Stimulated activated CD4-positive, alpha-beta T cell treated with anti-CD3 and anti-CD28 coated beads, Interleukin-15, amount 100 ng/mL, for 48 hours (primary cell): ENCODE data around the gene HES2.
"Not testable (repeated sequence)": the region's sequence is repeated elsewhere in the genome, so short reads cannot be mapped to it uniquely, and the experiment has no call there.

Experiments
- DNase-seq, 2 donors: peaks; one replicate each; pipeline ENCODE4 v3.0.0-alpha.2; 2020; ENCODE audit warnings: low read depth in 2 of 2

The HES2 gene

GRCh38 chr1:6418668-6419396, 887 bp downstream of the HES2 start:
- DNase-seq: no peak

DNA sequence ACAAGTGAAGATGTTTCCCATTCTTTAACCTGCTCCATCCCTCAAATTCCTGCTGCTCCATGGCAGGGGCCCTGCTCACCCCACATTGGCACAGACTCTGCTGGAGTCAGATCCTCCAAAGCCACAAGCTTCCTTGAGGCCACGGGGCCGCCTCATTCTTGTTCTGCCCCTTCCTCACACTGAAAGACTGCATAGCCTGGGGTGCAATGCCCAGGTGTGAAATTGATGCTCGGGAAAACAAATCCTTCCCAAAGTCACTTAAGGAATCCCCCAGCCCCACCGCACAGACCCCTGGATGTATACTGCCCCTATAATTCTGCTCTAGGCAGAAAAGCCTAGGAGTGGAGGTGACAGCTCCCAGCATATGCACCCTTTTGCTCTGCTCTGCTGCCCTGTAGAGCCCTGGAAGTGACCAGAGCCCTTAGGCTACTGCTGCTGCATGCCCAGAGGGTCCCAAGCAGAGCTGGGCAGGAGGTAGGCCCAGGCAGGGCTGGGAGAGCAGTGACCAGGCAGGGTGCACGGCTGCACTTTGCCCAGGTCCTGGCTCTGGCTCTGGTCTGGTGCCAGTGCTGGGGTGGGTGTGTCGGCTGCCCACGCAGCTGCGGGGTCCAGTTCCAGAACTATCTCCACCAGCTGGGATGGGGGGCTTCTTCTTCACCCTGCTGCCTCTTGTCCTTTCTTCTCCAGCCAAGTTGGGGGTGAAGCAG, 1.6 kb downstream of the HES2 start:
- DNase-seq: no peak

- DNase-seq: no peak
These were observed 2.8 kb downstream of the HES2 start for GRCh38 chr1:6416906-6417305.

DNA sequence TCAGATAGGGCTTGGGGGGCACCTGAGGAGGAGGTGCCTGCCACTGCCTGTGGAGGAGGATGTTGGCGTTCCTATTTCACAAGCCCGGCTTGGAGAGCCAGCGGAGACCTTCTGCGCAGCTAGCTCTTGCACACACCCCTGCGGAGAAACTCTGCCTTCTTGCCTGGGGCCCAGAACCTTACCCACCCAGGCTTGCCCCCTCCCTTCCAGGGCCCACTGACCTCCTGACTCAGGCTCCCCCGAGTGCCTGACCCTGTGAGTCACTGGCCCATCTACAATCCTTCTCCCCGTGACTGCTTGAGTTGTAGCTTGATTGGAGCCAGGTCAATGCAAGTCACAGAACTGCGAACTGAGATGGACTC, 3.4 kb downstream of the HES2 start:
- DNase-seq: no peak

GRCh38 chr1:6414881-6415626, 4.7 kb downstream of the HES2 start:
- DNase-seq: no peak

DNA sequence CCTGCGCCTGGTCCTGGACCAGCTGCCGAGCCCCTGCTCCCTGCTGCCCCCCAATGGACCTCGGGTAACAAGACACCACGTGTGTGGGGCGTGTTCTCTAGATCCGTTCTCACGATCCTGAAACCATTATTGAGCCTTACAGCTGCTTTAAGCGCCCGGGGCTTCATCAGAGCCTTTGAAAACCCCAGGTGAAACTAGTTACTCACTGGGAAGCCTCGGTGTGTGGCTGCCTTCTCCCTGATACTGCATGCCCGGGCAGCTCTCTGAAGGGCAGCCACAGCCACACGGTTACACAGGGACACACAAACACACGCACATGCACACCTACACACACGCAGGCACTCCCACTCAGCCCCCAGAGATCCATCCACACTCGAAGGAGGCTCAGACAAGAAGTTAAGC, 5.3 kb downstream of the HES2 start:
- DNase-seq: no peak

DNA sequence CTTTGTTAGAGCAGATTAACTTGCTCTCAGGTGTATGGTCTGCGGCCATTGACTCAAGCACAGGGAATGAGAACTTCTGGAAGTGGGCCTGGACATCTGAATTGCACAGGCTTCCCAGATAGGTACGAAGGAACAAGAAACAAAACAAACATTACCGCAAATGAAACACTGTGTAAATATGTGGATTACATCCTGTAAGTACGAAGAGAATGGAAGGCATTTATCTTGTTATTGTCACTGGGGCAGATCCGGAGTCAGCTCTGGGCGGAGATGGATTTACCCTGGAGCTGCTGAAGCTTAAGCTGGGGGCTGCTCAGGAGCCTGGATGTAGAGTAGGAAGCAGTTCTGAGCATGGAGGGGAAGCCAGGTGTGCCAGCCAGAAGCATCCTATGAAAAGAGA, 6.8 kb downstream of the HES2 start:
- DNase-seq: no peak

DNA sequence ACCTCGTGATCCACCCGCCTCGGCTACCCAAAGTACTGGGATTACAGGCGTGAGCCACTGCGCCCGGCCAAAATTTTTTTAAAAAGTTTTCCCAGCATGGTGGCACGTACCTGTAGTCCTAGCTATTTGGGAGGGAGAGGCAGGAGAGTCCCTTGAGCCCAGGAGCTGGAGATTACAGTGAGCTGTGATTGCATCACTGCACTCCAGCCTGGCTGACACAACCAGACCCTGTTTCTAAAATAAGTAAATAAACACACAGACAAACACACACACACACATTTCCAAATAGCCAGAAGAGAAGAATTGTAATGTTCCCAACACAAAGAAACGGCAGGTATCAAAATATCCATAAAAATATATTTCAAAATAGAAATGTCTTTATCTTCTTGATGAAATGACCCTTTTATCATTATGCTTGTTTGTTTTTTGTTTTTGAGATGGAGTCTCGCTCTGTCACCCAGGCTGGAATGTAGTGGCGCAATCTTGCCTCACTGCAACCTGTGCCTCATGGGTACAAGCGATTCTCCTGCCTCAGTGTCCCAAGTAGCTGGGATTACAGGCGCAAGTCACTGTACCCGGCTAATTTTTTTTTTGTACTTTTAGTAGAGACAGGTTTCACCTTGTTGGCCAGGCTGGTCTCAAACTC, 9.3 kb downstream of the HES2 start:
- DNase-seq: no peak

- no peak for DNase-seq
These were observed 10.0 kb downstream of the HES2 start for GRCh38 chr1:6409733-6410132.

DNA sequence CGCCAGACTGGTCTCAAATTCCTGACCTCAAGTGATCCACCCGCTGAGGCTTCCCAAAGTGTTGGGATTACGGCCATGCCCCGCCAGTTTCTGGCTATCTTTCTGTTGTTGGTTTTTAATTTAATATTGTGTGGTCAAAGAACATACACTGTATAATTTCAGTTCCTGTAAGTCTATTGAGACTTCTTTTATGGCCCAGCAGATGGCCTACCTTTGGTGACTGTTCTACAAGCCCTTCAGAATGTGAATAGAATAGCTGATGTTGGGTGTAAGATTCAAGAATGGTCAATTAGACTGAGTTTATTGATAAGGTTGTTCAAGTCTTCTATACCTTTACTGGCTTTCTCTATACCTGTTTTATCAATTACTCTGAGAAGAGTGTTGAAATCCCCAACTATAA, 10.7 kb downstream of the HES2 start:
- no peak for DNase-seq

- DNase-seq: no peak
These were observed 11.7 kb downstream of the HES2 start for GRCh38 chr1:6408023-6408422.

DNA sequence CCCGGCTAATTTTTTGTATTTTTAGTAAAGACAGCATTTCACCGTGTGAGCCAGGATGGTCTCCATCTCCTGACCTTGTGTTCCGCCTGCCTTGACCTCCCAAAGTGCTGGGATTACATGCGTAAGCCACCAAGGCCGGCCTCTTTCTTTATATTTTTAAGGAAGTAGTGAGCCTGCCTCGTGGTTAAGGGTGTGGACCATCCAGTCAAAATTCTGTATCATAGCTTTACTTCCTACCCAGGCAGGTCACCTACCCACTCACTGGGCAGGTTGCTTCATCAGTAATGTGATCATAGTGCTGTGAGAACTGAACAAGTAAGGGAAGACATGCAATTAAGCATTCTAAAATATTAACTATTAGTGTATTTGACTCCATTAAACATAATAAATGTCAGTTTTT, 18.0 kb downstream of the HES2 start:
- DNase-seq: no peak

- DNase-seq: no peak
These were observed 20.4 kb downstream of the HES2 start for GRCh38 chr1:6399294-6399693.

DNA sequence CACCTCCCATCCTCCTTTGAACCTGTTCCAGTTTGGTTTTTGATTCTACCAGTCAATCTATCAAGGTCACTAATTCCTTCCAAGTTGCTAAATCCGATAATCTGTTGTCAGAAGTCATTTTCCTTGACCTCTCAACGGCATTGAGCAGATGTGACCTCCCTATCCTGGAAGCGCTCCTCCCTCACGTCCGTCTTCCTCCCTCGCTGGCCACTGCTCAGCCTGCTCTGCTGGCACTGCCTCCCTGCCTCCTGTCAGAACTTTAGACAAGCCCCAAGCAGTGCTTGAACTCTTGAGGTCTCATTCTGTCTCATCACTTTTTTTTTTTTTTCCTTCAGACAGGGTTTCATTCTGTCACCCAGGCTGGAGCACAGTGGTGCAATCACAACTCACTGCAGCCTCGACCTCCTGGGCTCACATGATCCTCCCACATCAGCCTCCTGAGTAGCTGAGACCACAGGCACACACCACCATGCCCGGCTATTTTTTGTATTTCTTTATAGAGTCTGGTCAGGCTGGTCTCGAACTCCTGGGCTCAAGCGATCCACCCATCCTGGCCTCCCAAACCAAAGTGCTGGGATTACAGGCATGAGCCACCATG, 21.8 kb downstream of the HES2 start:
- no peak for DNase-seq

DNA sequence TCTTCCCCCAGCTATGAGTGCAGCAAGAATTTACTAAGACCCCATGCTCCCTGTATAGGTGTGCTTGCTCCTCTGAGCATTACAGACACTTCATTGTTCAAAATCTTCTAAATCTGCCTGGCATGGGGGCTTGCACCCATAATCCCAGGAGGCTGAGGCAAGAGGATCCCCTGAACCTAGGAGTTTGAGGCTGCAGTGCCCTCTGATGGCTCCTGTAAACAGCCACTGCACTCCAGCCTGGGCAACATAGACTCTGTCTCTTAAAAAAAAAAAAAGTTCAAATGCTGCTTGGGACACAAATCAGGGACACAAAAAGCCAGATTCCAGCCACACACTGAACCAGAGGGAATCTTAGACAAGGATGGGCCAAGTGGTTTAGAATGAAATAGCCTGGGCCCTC, 22.7 kb downstream of the HES2 start:
- DNase-seq: no peak

GRCh38 chr1:6395781-6396244, 23.9 kb downstream of the HES2 start:
- not testable (repeated sequence) for DNase-seq

DNA sequence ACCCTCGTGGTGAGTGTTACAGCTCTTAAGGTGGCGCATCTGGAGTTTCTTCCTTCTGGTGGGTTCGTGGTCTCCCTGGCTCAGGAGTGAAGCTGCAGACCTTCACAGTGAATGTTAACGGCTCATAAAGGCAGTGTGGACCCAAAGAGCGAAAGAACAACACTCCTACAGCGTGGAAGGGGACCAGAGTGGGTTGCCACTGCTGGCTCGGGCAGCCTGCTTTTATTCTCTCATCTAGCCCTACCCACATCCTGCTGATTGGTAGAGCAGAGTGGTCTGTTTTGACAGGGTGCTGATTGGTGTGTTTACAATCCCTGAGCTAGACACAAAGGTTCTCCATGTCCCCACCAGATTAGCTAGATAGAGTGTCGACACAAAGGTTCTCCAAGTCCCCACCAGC, 24.6 kb downstream of the HES2 start:
- DNase-seq: not testable (repeated sequence)

DNA sequence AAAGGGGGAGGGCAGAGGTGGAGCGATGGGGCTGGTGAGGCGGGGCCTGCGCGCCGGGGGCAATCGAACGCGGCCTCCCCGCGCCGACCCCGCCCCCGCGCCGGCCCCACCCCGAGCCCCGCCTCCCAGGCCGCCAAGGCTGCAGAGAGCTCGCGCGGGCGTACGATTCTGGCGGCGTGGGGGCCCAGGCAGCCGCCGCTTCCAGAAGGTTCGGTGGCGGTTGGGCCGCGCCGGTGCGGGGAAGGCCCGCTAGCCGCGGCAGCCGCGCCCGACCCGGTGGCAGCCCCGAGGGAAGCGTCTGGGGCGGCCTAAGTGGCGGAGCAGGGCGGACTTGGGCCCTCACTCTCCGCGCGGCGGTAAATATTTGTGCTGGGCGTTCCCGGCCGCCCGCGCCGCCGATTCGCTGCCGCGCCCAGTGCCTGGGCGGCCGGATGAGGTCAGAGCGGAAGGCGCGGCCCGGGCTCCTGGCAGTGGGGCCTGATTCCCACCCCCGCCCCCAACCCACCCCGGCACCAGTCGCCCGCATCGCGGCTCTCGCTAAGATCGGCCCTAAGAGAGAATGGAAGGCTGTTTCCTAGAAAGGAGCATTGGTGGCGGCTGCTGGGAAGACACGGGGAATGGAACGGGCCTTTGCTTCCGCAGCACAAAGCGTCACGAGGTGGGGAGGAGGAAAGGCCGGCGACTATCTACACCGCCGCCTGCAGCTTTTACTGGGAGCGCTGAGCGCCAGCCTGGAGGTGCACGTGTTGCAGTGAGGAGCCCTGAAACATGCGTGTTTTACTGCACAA, 26.1 kb downstream of the HES2 start, which contains the start of gene ACOT7:
TSS of gene ACOT7 (minus strand) at position 368 of the 788 bp plus-strand sequence. CDS start 368 bp downstream, outside the sequence.
- DNase-seq: peak; percentile 83 to 91

- DNase-seq: no peak
These were observed 26.8 kb downstream of the HES2 start for GRCh38 chr1:6392809-6393399.
